CD14-positive monocyte (primary cell): ENCODE data around the gene SBK3. TPM values are rescaled to one million over a fixed set of nuclear protein-coding genes. Genes with fewer than 3 reads are reported as not detected.

Source experiments
- DNase-seq, 3 donors: peaks; one replicate each; pipeline ENCODE4 v3.0.0-alpha.2; 2011 to 2022
- H2AFZ ChIP-seq: 2 replicates; pipeline ENCODE4 v1.6.0; 2012; ENCODE audit warnings: mild to moderate bottlenecking, low read depth, low read length, inconsistent platforms; ENCODE audit not compliant: insufficient read depth, poor library complexity, severe bottlenecking
- H3K27ac ChIP-seq, 2 donors: 1 replicate in 1 of 2; 2 replicates in 1 of 2; pipeline ENCODE4 v1.5.1; 2012 to 2013; ENCODE audit warnings: low read length in 2 of 2, control low read depth in 1 of 2, inconsistent platforms in 1 of 2, low read depth in 1 of 2, mild to moderate bottlenecking in 1 of 2
- H3K27me3 ChIP-seq, 2 donors: one replicate each; pipeline versions ENCODE4 v1.6.0 to v1.6.1; 2011 to 2013; ENCODE audit warnings: low read length in 2 of 2; ENCODE audit not compliant: control insufficient read depth in 2 of 2, insufficient read depth in 2 of 2
- H3K36me3 ChIP-seq, 2 donors: replicated peaks in 1 of 2; 1 replicate in 1 of 2; 2 replicates in 1 of 2; pipeline versions ENCODE4 v1.5.1 to v1.6.1; 2012 to 2013; ENCODE audit warnings: low read length in 2 of 2, control low read depth in 1 of 2, inconsistent platforms in 1 of 2, mild to moderate bottlenecking in 1 of 2; ENCODE audit not compliant: insufficient read depth in 2 of 2, control insufficient read depth in 1 of 2
- H3K4me1 ChIP-seq, 2 donors: 1 replicate in 1 of 2; 2 replicates in 1 of 2; pipeline versions ENCODE4 v1.5.1 to v1.6.1; 2012 to 2013; ENCODE audit warnings: low read length in 2 of 2, control low read depth in 1 of 2, inconsistent platforms in 1 of 2, mild to moderate bottlenecking in 1 of 2, moderate library complexity in 1 of 2; ENCODE audit not compliant: insufficient read depth in 2 of 2, control insufficient read depth in 1 of 2
- H3K4me2 ChIP-seq: replicated peaks from 2 replicates; pipeline ENCODE3; 2012; ENCODE audit warnings: low read length, moderate library complexity, mild to moderate bottlenecking; ENCODE audit not compliant: poor library complexity, severe bottlenecking; ENCODE audit errors: extremely low read depth
- H3K4me3 ChIP-seq, 3 experiments: fragments of 200-600 bp in 1 of 3; sonication (generic) in 1 of 3; replicated peaks in 1 of 3; 1 replicate in 2 of 3; 2 replicates in 1 of 3; pipeline ENCODE4 v1.5.1; 2011 to 2013; ENCODE audit warnings: low read length in 3 of 3, mild to moderate bottlenecking in 3 of 3, control low read depth in 2 of 3, low read depth in 2 of 3, inconsistent platforms in 1 of 3, moderate library complexity in 1 of 3
- H3K79me2 ChIP-seq: 2 replicates; pipeline ENCODE4 v1.6.0; 2012; ENCODE audit warnings: mild to moderate bottlenecking, control low read depth, inconsistent platforms, low read length, moderate library complexity; ENCODE audit not compliant: insufficient read depth
- H3K9ac ChIP-seq: 2 replicates; pipeline ENCODE4 v1.6.0; 2017; ENCODE audit warnings: low read length, mild to moderate bottlenecking; ENCODE audit not compliant: insufficient read depth, poor library complexity, severe bottlenecking
- H3K9me3 ChIP-seq, 2 donors: replicated peaks in 1 of 2; 1 replicate in 1 of 2; 2 replicates in 1 of 2; pipeline versions ENCODE4 v1.5.1 to v1.6.1; 2012 to 2013; ENCODE audit warnings: low read length in 2 of 2, control low read depth in 1 of 2; ENCODE audit not compliant: control insufficient read depth in 1 of 2, insufficient read depth in 1 of 2
- H4K20me1 ChIP-seq: 2 replicates; pipeline ENCODE4 v1.6.0; 2012; ENCODE audit warnings: mild to moderate bottlenecking, low read length, control low read depth, moderate library complexity; ENCODE audit not compliant: insufficient read depth
- H3K27ac Mint-ChIP-seq, 7 donors: one replicate each; pipeline ENCODE4 v1.8.0; 2020; ENCODE audit warnings: mild to moderate bottlenecking in 7 of 7, mixed read lengths in 7 of 7, moderate library complexity in 6 of 7, inconsistent platforms in 2 of 7
- H3K27me3 Mint-ChIP-seq, 3 donors: one replicate each; pipeline ENCODE4 v1.8.0; 2021 to 2022; ENCODE audit warnings: low read depth in 3 of 3, mild to moderate bottlenecking in 3 of 3, mixed read lengths in 3 of 3, moderate library complexity in 3 of 3, inconsistent platforms in 1 of 3
- H3K36me3 Mint-ChIP-seq, 2 donors: one replicate each; pipeline ENCODE4 v1.8.0; 2020; ENCODE audit warnings: mixed read lengths in 2 of 2, inconsistent platforms in 1 of 2, mild to moderate bottlenecking in 1 of 2
- H3K4me1 Mint-ChIP-seq: one replicate; pipeline ENCODE4 v1.8.0; 2020; ENCODE audit warnings: mild to moderate bottlenecking, mixed read lengths
- H3K4me3 Mint-ChIP-seq, 2 donors: one replicate each; pipeline ENCODE4 v1.8.0; 2020; ENCODE audit warnings: mild to moderate bottlenecking in 2 of 2, mixed read lengths in 2 of 2, moderate library complexity in 1 of 2
- H3K9me3 Mint-ChIP-seq, 7 donors: one replicate each; pipeline ENCODE4 v1.8.0; 2020 to 2022; ENCODE audit warnings: mixed read lengths in 7 of 7, mild to moderate bottlenecking in 6 of 7, moderate library complexity in 6 of 7, inconsistent platforms in 2 of 7
- CTCF ChIP-seq: fragments of 200-600 bp; IDR thresholded peaks from one replicate; pipeline ENCODE4 v1.8.0; 2022; ENCODE audit warnings: antibody characterized with exemption, mild to moderate bottlenecking
- WGBS: methylation state at CpG from one replicate; pipeline ENCODE4 v1.1.5; 2013; ENCODE audit warnings: missing lambda C conversion rate; ENCODE audit not compliant: insufficient coverage; 5-methylcytosine and 5-hydroxymethylcytosine counted together
- intact Hi-C, 2 donors: fragments of 100-400 bp; cut with micrococcal nuclease; formaldehyde crosslinking; loops; one replicate each; pipeline versions ENCODE4 v1.15.0 to v1.15.1; 2023
- polyA plus RNA-seq, 3 donors: library from polyadenylated mRNA; depleted of rRNA in 1 of 3; unstranded in 2 of 3; stranded (reverse) in 1 of 3; fragments of 300-500 nt in 2 of 3; fragments of >200 nt in 1 of 3; fragmentation: Illumina TruSeq in 2 of 3; gene quantifications; 1 replicate in 2 of 3; 2 replicates in 1 of 3; pipeline ENCODE4 v1.2.3, GENCODE V29; 2012 to 2021

Gene SBK3
- polyA plus RNA-seq, 3 donors = not detected

GRCh38 chr19:55536366-55536765, 9.0 kb downstream of the SBK3 start:
- Histone ChIP-seq H3K9ac (no peak overlapping the region), H3K4me1 (no peaks in the 10 kb centered on the region), H3K4me3 (no peak overlapping the region), H3K36me3 (no peaks in the 10 kb centered on the region), H3K27ac (no peak overlapping the region), H3K27me3 (no peaks in the 10 kb centered on the region), H4K20me1 (no peaks in the 10 kb centered on the region), H2AFZ (no peak overlapping the region), H3K4me2 (no peak overlapping the region), H3K79me2 (no peaks in the 10 kb centered on the region), H3K9me3 (no peaks in the 10 kb centered on the region)
- no peak for TF ChIP-seq CTCF
- H3K27ac Mint-ChIP-seq = no peak overlapping the region
- no peak for DNase-seq
- no peak overlapping the region for H3K4me3 Mint-ChIP-seq
- H3K4me1 Mint-ChIP-seq = peaks cover 2% of the 10 kb centered on the region
- 95% methylated on average over 4 of the region's 11 CpGs for WGBS
- H3K36me3 Mint-ChIP-seq = no peaks in the 10 kb centered on the region
- H3K27me3 Mint-ChIP-seq = peaks cover 2 to 5% (median 2%) of the 10 kb centered on the region in 3 donors
- H3K9me3 Mint-ChIP-seq = peaks cover 0 to 3% (median 0%) of the 10 kb centered on the region in 7 donors
- intact Hi-C loops = no loop called here

- Histone ChIP-seq H3K27me3 (no peaks in the 10 kb centered on the region), H3K4me3 (no peak overlapping the region), H3K4me1 (no peaks in the 10 kb centered on the region), H3K9me3 (no peaks in the 10 kb centered on the region), H4K20me1 (no peaks in the 10 kb centered on the region), H3K9ac (no peak overlapping the region), H3K79me2 (no peaks in the 10 kb centered on the region), H3K27ac (no peak overlapping the region), H3K36me3 (no peaks in the 10 kb centered on the region), H3K4me2 (no peak overlapping the region), H2AFZ (no peak overlapping the region)
- whole genome bisulfite sequencing = 95% methylated on average over 19 of the region's 22 CpGs
- Mint-ChIP-seq H3K4me1 (peaks cover 2% of the 10 kb centered on the region), H3K9me3 (peaks cover 0 to 3% (median 0%) of the 10 kb centered on the region in 7 donors), H3K27ac (no peak overlapping the region), H3K36me3 (no peaks in the 10 kb centered on the region), H3K27me3 (peaks cover 2 to 5% (median 2%) of the 10 kb centered on the region in 3 donors), H3K4me3 (no peak overlapping the region)
- intact Hi-C loops = no loop called here
- DNase-seq = no peak
- no peak for TF ChIP-seq CTCF
Measured at GRCh38 chr19:55535965-55536350, 9.4 kb downstream of the SBK3 start.
